GM18520 (cell line): Measurements from ENCODE around the gene TSPAN3.

ENCODE experiments used
- ATAC-seq: cut with Tn5 transposase; IDR thresholded peaks from one replicate; pipeline ENCODE4 v1.9.1; 2021; ENCODE audit not compliant: unreplicated experiment

TSPAN3 gene

DNA sequence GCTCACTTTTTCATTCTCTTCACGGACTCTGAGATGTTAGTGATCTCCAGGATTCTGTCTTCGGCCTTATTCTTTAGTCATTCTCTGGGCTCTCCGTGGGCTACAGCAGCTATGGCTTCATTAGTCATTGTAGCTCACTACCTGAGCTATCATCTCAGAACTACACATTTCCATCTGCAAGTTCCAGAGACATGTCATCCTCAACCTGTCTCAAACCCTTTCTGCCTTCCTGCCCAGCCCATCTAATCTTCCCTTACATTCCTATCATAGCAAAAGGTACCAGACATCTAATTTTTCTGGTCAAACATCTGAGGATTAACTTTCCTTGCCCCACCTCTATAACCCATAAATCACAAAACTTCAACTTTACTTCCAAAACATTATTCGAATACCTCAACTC lies 13.2 kb downstream of the TSPAN3 start:
- no peak for ATAC-seq

DNA sequence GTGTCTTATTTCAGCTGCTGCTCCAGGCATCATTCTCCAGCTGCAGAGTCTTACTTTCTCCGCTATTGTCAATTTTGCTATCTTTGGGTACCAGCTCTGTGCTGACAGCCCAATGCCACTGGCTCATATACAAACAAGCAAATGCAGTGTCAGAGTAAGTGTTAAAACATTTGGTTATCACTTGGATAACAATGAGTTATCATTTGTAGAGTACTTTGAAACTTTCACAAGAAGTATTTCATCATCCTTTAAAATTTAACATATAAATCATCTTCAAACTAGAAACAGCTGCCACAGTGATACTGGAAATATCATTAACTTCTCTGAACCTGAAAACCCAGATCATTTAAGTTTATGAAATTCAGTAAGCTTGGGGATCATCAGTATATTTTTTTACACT lies 13.8 kb downstream of the TSPAN3 start:
- ATAC-seq: no peak

DNA sequence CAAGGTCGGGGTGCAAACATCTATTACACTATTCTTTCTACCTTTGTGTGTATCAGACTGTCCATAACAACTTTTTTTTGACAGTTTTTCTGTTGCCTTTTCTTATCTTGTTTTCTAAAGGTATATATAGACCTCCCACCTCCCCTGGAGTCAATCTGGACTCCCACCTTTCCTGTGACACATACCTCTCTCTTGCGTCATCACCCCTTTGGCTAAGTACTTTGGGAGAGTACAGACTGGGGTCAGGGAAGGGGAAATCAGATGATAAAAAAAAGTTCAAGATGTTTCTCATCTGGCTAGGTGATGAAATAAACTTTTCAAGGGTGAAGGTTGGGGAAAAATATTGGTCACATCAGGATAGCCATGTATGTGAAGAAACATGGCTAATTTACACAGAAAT lies 17.2 kb downstream of the TSPAN3 start:
- no peak for ATAC-seq

DNA sequence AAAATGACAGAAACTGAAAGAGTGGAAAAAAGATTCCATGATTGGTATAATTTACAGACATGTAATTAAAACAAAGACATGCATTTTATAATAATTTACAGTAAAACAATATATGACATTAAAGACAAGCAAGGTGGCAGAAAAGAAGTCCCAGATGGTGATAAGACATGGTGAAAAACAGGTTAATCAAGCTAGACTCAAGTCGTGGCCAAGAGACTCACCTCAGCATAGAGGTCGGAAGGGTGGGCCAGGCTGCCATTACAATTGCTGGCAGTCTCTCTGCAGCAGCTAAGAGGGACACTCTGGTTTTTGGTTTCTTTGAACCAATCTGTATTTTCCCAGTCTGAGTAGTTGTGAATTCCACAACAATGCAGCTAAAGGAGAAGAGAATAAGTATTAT lies 18.4 kb downstream of the TSPAN3 start:
- no peak for ATAC-seq

GRCh38 chr15:77048135-77048876 lies 22.6 kb downstream of the TSPAN3 start:
- ATAC-seq: no peak

GRCh38 chr15:77046704-77047412 lies 24.1 kb downstream of the TSPAN3 start:
- ATAC-seq: no peak

DNA sequence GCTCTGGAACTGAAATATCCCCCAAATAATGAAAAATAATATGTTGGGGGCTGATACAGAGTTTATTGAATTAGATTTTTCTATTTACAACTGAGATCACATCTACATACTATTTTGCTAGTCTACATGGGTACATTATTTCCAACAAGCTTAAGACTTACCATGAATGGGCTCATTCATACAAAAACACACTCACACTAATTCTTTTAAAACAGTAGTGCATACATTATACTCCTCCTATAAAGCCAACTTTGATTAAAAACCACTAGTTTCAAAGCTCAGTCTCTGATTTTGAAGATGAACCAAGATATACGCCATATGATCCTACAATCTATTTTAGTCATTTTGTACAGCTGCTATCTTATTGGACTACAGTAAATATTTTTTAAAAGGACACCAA lies 24.9 kb downstream of the TSPAN3 start:
- ATAC-seq: no peak

GRCh38 chr15:77044228-77045042 lies 26.5 kb downstream of the TSPAN3 start:
- no peak for ATAC-seq

DNA sequence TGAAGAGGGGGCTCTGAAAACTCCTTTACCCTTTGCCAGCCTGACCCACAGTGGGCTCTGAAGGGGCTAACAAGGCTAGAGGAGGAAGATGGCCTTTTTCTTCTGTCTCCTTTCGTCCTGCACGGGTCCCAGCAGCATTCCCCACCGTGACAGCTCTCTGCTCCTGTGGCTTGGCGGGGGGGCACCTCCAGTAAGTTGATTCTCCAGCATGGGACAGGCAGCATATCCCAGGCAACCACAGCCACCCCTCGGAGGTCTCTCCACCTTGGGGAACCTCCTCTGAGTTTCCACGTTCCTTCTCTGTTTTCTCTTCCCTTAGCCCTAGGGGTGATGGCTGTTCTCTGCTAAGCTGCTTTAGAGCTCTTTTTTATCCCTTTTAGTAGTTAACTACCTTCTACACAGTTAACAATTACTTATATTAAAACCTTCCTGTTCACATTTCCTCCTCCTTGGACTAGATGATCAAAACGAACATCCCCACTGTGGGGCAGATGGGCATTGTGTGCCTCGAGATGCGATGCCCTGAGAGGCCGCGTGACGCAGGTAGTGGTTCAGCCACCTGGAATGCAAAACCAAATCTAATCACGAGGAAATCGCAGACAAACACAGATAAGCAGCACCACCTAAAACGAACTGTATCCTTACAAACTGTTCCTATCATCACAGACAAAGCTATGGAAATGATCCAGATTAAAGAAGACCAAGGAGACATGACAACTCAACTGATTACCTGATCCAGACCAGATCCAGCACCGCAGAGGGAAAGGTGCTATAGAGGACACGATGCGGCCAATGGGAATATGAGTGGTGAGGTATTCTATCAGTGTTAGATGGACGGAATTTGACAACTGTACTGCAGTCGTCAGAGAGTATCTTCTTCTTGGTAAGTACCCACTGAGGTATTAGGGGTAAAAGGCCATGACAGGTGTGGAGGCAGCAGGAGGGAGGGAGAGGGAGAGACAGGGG lies 27.7 kb downstream of the TSPAN3 start:
- ATAC-seq: no peak

DNA sequence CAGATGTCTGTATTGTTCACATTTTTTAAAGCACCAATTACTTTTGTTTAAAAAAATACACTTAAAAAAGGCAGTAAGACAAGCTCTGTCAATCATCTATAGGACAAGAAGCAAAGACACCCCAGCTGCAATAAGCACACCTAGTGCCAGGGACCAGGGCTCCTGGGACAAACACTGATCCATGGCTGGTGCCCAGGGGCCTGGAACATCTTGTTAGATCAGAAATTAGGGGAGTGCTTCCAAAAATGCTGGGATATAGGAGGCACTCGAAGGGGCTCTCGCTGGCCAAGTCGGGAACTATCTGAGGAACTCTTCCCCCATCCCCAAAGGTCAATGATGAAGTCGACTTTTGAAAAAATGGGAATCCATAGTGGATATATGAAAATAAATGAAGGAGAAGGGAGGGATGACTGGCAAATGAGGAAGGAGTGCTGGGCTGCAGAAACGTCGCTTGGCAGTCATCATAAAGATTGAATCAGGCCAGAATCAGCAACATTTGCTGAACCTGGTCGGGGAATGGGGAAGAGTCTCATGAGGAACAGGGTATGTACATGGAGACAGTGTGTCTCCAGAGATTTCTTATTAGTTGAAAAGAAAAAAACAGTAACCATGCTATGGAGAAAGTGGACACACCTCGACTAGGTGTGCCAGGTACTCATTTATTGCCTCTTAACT lies 28.5 kb downstream of the TSPAN3 start:
- ATAC-seq: no peak

DNA sequence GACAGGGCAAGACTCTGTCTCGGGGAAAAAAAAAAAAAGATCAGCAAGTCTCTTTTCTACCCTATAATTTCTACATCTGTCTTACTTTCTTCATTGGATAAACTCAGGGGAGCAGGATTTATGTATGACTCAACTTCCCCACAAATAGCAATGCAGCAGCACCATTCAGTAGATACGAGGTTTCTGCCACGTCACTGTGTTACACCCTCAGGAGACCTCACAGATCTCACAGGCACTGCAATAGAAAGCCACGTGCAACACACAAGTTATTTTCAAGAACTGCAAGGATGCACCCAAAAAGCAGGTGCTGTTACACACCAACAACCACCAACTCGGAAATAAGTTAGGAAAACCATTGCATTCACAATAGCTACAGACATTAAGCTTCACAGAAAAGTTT lies 30.2 kb downstream of the TSPAN3 start:
- ATAC-seq: no peak

DNA sequence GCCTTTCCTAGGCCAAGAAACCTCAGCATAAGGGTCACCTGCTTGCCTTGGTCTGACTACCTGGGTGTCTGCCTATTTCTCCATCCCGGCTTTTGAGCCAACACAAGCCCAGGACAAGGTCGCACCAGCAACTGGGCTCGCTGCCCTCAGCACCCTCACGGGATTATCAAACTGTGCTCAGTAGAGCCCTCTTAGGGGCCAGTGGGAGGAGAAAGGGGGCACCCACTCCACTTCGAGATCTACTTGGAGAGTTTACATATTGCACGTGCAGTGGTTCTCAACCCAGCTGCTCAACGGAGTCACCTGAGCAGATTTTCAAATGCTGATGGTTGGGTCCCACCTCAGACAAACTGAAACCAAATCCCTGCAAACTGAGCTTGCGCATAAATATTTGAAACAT lies 31.1 kb downstream of the TSPAN3 start:
- no peak for ATAC-seq

DNA sequence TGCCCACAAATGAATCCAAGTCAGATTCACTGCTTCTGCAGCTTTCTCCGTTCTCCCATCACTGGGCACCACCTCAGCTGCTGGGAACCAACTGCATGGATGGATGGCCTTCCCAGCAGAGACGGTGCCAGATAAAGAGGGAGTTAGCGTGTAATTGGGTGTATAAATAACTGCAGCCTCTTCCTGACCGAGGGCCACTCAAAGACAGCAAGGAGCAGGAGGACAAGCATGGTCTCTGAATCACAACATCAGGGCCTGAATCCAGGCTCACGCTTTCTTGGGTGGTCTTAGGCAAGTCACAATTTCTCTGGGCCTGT lies 31.7 kb downstream of the TSPAN3 start:
- ATAC-seq: no peak

DNA sequence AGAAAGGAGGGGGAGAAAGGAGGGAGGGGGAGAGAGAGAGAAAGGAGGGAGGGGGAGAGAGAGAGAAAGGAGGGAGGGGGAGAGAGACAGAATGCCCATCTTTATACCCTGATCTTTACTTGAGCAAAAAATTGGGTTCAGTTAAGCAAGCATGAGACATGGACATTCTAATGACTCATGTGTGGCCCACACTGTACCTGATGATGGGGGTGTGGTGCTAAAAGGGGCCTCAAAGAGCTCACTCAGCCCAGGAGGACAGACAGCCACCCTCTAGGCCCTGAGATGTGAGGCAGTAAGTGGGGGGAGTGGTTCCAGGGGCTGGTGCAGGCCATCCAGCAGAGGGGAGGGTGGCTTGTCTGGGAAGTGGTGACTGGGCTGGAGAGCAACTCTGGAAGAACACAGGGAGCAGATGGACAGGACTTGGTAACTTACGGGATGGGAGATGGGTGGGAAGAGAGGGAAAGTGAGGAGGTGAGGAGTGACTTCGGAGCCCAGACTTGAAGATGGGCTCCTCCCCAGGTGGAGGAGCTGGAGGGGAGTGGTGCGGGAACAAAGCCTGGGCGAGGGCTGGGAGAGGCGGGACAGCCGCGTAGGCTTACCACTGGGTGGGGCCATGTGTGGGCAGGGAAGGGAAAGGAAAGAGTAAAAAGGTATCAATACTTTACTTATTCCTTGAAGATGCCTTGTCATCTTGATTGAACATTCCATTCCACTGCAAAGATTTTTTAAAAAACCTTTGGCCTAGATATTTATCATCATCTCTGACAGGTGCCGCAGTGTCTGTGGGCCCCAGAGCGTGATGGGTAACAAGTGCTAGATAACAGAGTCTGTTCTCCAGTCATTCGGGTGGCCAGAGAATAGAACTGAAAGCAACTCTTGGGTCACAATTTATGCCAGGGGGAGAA lies 32.3 kb downstream of the TSPAN3 start:
- no peak for ATAC-seq

DNA sequence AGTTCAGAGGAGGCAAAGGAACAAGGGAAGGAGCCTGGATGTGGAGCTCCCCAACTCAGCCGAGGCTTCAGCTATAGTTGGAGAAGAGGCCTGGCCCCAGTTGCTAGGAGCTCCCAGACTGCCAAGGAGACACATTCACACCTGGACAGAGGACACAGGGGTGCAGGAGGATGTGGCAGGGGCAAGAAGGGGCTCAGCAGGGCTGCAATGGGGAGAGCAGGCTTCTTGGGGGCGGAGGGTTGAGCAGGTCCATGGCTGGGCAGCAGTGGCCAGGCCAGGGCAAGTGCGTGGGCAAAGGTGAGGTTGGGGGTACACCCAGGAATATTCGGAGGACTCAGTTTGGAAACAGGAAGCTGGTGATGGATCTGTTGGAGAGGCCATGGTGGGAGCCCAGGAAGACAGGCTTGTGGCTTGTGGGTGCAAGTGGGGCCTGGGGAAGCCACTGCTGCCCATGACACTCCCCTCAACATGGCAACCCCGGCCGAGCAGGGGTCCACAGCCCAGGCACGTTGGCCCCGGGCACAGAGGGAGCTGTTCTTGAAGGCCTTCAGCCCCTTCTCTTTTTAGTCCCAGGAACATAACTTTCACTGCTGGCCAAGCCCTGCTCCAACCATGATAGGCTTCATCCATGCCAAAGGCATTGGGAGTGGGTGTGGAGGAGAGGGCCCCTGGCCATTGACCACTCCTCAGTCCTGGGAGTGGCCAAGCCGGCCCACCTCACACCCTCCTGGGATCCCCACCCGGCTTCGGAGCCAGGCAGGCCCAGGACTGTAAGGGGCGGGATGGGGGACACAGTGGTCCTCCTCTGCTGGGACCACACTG lies 33.3 kb downstream of the TSPAN3 start:
- no peak for ATAC-seq

GRCh38 chr15:77036537-77037387 lies 34.1 kb downstream of the TSPAN3 start:
- ATAC-seq: no peak

GRCh38 chr15:77035999-77036471 lies 34.9 kb downstream of the TSPAN3 start:
- ATAC-seq: no peak
